Measurements from ENCODE around the gene NDUFA5.

Gene NDUFA5

GRCh38 chr7:123500878-123501489 lies 56.6 kb downstream of the NDUFA5 start:
- no peak for DNase-seq

GRCh38 chr7:123499211-123499970 lies 58.2 kb downstream of the NDUFA5 start:
- DNase-seq, result no peak

GRCh38 chr7:123498601-123499000 lies 59.0 kb downstream of the NDUFA5 start:
- DNase-seq, result no peak

GRCh38 chr7:123498031-123498430 lies 59.6 kb downstream of the NDUFA5 start:
- no peak for DNase-seq

GRCh38 chr7:123494193-123494796 lies 63.3 kb downstream of the NDUFA5 start:
- DNase-seq, result peak; percentile 2

GRCh38 chr7:123492485-123492884 lies 65.1 kb downstream of the NDUFA5 start:
- DNase-seq, result no peak

Measured in stimulated activated CD4-positive, alpha-beta T cell treated with anti-CD3 and anti-CD28 coated beads, Interleukin-4, amount 100 ng/mL, for 1 hour (primary cell).